Subcutaneous adipose tissue (tissue), 4 donors: ENCODE measurements around the gene PTPN6. TPM values are rescaled to one million over a fixed set of nuclear protein-coding genes. Genes with fewer than 3 reads are reported as not detected.

Source experiments
- total RNA-seq, 4 donors: library from RNA; depleted of rRNA; stranded (reverse); fragments of >200 nt; gene quantifications; one replicate each; pipeline ENCODE4 v1.1.0, GENCODE V29; 2016
- TF ChIP-seq, protein P1 (sequence below): fragments of 450-650 bp; IDR thresholded peaks from one replicate; pipeline ENCODE4 v1.5.1; 2016; ENCODE audit warnings: low read depth, mild to moderate bottlenecking, control low read depth, antibody characterized with exemption, moderate library complexity

PTPN6 gene
- total RNA-seq, 4 donors from 2014 or later, result 9.6 to 78.0 (median 29.7) TPM

- TF ChIP-seq, protein P1, sequence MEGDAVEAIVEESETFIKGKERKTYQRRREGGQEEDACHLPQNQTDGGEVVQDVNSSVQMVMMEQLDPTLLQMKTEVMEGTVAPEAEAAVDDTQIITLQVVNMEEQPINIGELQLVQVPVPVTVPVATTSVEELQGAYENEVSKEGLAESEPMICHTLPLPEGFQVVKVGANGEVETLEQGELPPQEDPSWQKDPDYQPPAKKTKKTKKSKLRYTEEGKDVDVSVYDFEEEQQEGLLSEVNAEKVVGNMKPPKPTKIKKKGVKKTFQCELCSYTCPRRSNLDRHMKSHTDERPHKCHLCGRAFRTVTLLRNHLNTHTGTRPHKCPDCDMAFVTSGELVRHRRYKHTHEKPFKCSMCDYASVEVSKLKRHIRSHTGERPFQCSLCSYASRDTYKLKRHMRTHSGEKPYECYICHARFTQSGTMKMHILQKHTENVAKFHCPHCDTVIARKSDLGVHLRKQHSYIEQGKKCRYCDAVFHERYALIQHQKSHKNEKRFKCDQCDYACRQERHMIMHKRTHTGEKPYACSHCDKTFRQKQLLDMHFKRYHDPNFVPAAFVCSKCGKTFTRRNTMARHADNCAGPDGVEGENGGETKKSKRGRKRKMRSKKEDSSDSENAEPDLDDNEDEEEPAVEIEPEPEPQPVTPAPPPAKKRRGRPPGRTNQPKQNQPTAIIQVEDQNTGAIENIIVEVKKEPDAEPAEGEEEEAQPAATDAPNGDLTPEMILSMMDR, result no peak
These were observed 31.6 kb upstream of the PTPN6 start for GRCh38 chr12:6919588-6919987.

GRCh38 chr12:6921539-6921938, 29.6 kb upstream of the PTPN6 start:
- TF ChIP-seq, protein P1, result no peak

DNA sequence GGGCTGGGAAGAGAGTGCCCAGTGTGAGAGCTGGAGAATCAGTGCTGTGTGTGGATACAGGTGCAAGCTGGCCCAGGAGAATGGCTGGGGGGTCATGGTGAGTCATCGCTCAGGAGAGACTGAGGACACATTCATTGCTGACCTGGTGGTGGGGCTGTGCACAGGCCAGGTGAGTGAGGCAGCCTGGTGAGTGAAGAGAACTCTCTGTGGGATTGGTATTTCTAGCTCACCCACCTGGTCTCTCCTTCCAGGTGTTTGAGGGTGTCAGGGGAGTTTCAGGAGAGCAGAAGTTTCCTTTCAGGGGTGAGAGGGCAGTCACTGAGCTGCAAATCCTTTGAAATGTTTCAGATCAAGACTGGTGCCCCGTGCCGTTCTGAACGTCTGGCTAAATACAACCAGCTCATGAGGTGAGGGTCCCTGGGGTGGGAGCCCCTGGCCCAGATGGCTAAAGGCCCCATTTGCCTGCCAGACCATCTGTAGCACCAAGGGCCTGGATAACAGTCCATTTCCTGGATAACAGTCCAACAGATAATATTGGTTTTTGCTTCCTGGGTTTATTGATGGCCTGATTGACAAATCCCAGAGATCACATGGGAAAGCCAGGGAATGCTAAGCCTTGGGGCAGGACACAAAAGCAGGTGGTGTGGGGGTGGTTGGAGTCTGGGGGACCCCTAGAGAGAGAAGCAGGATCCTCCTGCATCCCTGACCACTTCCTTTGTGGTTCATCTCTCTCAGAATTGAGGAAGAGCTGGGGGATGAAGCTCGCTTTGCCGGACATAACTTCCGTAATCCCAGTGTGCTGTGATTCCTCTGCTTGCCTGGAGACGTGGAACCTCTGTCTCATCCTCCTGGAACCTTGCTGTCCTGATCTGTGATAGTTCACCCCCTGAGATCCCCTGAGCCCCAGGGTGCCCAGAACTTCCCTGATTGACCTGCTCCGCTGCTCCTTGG, 28.9 kb upstream of the PTPN6 start:
- TF ChIP-seq, protein P1, result no peak

GRCh38 chr12:6923003-6923732, 28.0 kb upstream of the PTPN6 start:
- TF ChIP-seq, protein P1, result no peak

DNA sequence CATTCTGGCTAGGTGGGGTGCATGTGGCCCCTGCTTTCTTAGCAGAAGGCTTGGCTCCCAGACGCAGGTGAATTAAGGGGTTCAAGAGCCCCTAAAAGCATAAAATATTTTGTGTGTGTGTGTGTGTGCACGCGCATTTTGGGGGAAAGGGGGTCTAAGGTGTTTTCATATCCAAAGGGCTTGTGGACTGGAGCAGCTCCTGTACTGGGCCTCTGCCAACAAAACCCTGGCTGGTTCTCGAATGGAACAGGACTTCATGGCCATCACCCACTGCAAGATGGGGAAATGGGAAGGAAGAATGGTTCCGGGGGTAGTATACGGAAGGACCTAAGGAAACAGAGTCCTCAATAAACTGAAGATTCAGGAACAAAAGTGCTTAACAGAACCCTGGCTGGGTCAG, 27.3 kb upstream of the PTPN6 start:
- TF ChIP-seq, protein P1, result no peak

- TF ChIP-seq, protein P1, result no peak
These were observed 26.0 kb upstream of the PTPN6 start for GRCh38 chr12:6925239-6925539.
